H1 (cell line): ENCODE results near the gene C1orf50.

ENCODE experiments used
- ATF2 ChIP-seq: IDR thresholded peaks from 2 replicates; pipeline ENCODE4 v1.6.1; 2012; ENCODE audit warnings: low read length, inconsistent platforms
- CREB1 ChIP-seq: IDR thresholded peaks from 2 replicates; pipeline ENCODE4 v1.6.1; 2012; ENCODE audit warnings: inconsistent platforms
- CTCF ChIP-seq, 3 experiments: IDR thresholded peaks; 1 replicate in 2 of 3; 2 replicates in 1 of 3; pipeline versions ENCODE4 v1.5.1 to v1.6.1; 2011; ENCODE audit warnings: low read length in 3 of 3, mild to moderate bottlenecking in 3 of 3, inconsistent platforms in 2 of 3, low read depth in 1 of 3, moderate library complexity in 1 of 3; ENCODE audit not compliant: insufficient read depth in 1 of 3; ENCODE audit errors: control extremely low read depth in 1 of 3
- FOSL1 ChIP-seq: IDR thresholded peaks from 2 replicates; pipeline ENCODE4 v1.6.1; 2011; ENCODE audit warnings: mild to moderate bottlenecking, low read depth, low read length, moderate library complexity; ENCODE audit not compliant: insufficient read depth
- GTF2F1 ChIP-seq: IDR thresholded peaks from 2 replicates; pipeline ENCODE4 v1.6.1; 2012; ENCODE audit warnings: low read depth, low read length, improper control_type of control experiment, borderline replicate concordance
- HDAC6 ChIP-seq: IDR thresholded peaks from one replicate; pipeline ENCODE4 v1.7.1; 2012; ENCODE audit warnings: low read depth, mild to moderate bottlenecking, inconsistent platforms, low read length, moderate library complexity
- POLR2A ChIP-seq, 2 experiments: IDR thresholded peaks; 1 replicate in 1 of 2; 2 replicates in 1 of 2; pipeline ENCODE4 v1.6.1; 2011; ENCODE audit warnings: low read depth in 2 of 2, low read length in 2 of 2, mild to moderate bottlenecking in 2 of 2; ENCODE audit errors: control extremely low read depth in 1 of 2
- RAD21 ChIP-seq, 2 experiments: IDR thresholded peaks in 1 of 2; conservative IDR thresholded peaks in 1 of 2; 2 replicates each; pipeline ENCODE4 v1.6.1; 2011; ENCODE audit warnings: low read depth in 2 of 2, low read length in 2 of 2, improper control_type of control experiment in 1 of 2, inconsistent platforms in 1 of 2, mild to moderate bottlenecking in 1 of 2, moderate library complexity in 1 of 2
- RXRA ChIP-seq: IDR thresholded peaks from 2 replicates; pipeline ENCODE4 v1.6.1; 2011; ENCODE audit warnings: low read depth, mild to moderate bottlenecking, low read length, moderate library complexity; ENCODE audit not compliant: insufficient read depth
- TAF1 ChIP-seq: IDR thresholded peaks from 2 replicates; pipeline ENCODE4 v1.6.1; 2011; ENCODE audit warnings: mild to moderate bottlenecking, low read depth, low read length
- TEAD4 ChIP-seq: IDR thresholded peaks from 2 replicates; pipeline ENCODE4 v1.6.1; 2012; ENCODE audit warnings: low read depth, low read length, inconsistent platforms, mixed read lengths
- YY1 ChIP-seq: IDR thresholded peaks from 2 replicates; pipeline ENCODE4 v1.6.1; 2011; ENCODE audit warnings: low read depth, mild to moderate bottlenecking, low read length

GRCh38 chr1:42750041-42750440 lies 17.0 kb upstream of the C1orf50 start:
- no peak for TF ChIP-seq RAD21 (IDR thresholded peaks at IDR 0.05 in 1 of 2, conservative IDR thresholded peaks at IDR 0.05 in 1 of 2; ENCODE audit: low read depth in 2 of 2, low read length in 2 of 2)
- no peak for TF ChIP-seq CTCF (IDR thresholded peaks at IDR 0.05; ENCODE audit: control extremely low read depth in 1 of 3, insufficient read depth in 1 of 3, low read depth in 1 of 3, low read length in 3 of 3)
- no peak for TF ChIP-seq GTF2F1
- TF ChIP-seq TAF1: no peak
- no peak for TF ChIP-seq YY1
- TF ChIP-seq RXRA: no peak
- no peak for TF ChIP-seq POLR2A (IDR thresholded peaks at IDR 0.05; ENCODE audit: control extremely low read depth in 1 of 2, low read depth in 2 of 2, low read length in 2 of 2)
- no peak for TF ChIP-seq HDAC6
- no peak for TF ChIP-seq FOSL1
- no peak for TF ChIP-seq TEAD4
- no peak for TF ChIP-seq CREB1
- no peak for TF ChIP-seq ATF2
